ENCODE measurements around the gene MGAT3.

The MGAT3 gene

GRCh38 chr22:39452740-39453040 lies 4.1 kb upstream of the MGAT3 start:
- no peak for DNase-seq (ENCODE audit: low read depth)

- no peak for DNase-seq (ENCODE audit: low read depth)
These were observed 2.9 kb upstream of the MGAT3 start for GRCh38 chr22:39453765-39454378.

- DNase-seq (ENCODE audit: low read depth), result no peak
These were observed 2.4 kb upstream of the MGAT3 start for GRCh38 chr22:39454385-39454871.

DNA sequence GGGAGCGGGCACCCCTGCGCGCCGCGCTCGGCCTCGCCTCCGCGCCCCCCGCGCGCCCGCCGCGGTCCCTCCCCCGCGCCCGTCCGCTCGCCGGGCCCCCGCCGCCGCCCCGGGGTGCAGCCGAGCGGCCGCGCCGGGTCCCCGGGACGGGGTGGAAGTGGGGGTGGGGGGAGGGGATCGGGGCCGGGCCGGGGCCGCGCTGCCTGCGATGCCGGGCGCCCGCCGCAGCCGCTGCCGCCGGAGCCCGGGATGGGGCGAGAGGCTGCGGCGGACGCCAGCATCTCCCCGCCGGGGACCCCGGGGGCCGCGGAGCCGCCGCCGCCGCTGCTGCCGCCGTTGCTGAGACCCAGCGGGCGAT lies 365 bp downstream of the MGAT3 start:
- DNase-seq (ENCODE audit: low read depth), result no peak

DNA sequence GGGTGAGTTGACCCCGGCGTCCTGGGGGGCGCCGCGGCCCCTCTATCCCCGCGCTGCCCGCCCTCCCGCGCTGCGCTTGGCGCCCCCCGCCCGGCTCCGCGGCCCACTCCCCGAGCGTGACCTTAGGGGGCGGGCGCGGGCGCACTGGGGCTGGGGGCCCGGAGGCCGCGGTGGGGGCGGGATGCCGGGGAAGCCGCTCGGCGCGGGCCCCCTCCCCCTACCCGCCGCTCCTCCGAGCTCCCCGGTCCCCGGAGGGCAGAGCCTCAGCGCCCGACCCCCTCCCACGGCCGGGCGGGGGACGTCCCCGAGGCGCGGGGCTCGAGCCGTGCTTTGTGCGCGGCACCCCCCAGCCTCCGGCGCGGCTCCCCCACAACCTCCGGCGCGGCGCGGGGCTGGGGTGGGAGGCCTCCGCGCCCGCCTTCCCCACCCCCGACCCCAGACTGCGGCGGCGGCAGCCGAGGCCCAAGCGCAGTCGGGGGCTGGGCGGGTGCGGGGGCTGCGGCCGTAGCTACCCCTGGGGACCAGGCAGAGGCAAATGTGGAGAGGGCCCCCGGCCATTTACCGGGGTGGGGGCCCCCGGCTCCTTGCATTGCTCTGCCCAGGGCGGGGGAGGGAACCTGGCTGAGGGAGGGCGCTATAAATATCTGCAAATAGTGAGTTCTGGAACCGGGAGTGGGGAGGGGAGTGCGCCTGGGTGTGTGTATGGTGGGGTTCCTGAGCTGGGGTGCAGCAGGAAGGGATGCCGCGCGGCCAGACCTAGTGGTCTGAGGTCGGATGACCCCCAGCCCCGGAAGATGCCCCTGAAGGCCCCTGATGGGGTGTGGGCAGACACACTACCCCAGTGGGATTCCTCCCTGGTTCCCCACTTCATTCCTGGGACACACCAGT lies 988 bp downstream of the MGAT3 start:
- no peak for DNase-seq (ENCODE audit: low read depth)

DNA sequence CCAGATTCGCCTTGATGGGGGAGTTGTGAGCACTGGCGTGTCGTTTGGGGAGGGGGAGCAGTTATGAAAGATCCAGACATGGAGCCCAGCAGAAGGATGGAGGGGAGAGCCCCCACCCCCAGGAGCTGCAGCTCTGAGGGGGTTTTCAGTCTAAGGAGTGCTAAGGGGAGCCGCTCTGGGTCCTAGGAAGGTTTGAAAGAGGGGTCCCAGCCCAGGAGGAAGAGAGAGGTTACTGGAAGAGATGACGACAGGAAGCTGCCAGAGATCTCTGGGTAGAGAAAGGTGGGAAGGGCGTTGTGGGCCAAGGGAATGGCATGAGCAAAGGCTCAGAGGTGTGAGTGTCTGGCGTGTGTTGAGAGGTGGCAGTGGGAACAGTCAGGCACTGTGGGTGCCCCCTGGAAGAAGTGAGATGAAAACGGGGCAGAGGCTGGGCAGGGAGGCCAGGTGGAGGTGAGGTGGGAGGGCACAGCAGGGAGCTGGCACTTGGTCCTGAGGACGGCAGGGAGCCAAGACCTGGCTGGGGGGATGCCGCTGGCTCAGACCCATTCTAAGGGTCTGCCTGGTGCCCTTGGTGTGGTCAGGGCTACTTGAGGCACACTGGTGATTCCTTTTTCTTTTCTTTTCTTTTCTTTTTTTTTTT lies 1.8 kb downstream of the MGAT3 start:
- no peak for DNase-seq (ENCODE audit: low read depth)

DNA sequence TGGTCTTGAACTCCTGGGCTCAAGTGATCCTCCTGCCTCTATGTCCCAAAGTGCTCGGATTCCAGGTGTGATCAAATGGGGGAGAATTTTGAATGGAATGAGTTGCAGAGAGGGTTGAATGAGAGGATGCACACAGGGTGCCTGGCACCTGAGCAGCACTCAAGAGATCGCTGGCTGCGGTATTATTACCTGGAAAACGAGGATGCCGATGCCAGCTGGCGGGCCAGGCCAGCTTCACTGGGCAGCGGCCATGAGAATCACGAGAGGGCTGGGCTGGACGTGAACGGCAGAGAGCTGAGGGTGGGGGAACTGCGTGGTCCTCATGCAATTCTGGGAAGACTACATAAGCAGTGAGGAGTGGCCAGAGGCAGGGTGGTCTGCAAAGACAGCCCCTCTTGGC lies 2.9 kb downstream of the MGAT3 start:
- DNase-seq (ENCODE audit: low read depth), result no peak

- DNase-seq (ENCODE audit: low read depth), result no peak
These were observed 5.8 kb downstream of the MGAT3 start for GRCh38 chr22:39462443-39463221.

- no peak for DNase-seq (ENCODE audit: low read depth)
These were observed 6.5 kb downstream of the MGAT3 start for GRCh38 chr22:39463277-39463676.

GRCh38 chr22:39463931-39464390 lies 7.1 kb downstream of the MGAT3 start:
- no peak for DNase-seq (ENCODE audit: low read depth)

DNA sequence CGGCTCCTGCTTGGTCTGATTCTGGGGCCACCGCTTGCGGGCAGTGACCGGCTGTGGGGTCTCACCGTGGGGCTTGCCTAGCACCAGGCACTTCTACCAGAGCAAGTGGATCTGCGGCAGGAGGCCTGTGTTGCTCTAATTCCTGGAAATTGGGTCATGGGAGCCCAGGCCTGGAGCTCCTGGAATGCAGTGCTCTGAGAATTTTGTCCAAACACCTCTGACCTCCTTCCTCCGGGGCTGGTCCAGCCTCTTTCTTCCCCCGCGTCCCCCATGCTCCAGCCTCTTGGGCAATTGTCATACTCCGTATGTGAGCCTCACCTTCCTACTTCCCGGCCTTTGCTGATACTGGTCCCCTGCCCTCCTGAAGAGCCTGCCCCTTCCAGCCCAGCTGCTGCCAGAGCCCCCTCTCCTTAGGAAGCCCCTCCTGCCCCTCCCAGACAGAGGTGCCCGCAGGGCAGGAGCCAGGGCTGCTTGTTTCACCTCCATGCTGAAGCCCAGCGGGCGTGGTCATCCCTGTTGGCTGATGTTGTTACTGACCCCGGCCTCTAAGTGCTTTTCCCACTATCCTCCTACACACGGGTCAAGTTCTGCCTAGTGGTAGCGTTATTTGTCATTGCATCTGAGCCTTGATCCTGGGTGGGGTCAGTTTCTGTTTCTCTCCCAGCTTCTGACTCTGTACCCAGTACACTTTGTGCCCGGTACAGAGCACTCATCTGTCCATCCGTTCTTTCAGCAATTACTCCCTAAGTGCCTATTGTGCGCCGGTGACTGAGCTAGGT lies 9.6 kb downstream of the MGAT3 start:
- no peak for DNase-seq (ENCODE audit: low read depth)

DNA sequence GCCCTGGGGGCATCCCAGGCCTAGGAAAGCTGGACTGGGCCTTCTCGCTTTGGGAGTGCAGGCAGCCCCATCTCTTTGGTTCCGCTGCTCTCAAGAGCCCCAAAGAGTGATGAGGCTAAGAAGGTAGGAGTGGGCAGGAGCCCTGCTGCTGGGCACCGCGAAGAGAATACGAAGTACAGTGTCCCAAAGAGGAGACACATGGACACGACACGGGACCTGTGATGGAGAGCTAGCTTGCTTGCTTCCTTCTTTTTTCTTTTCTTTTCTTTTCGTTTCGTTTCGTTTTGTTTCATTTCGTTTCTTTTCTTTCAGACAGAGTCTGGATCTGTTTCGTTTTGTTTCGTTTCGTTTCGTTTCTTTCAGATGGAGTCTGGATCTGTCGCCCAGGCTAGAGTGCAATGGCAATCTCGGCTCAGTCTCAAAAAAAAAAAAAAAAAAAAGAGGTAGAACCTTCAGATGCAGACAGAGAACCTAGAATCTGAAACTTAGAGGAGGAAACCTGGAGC lies 10.6 kb downstream of the MGAT3 start:
- DNase-seq (ENCODE audit: low read depth), result no peak

GRCh38 chr22:39468487-39469325 lies 11.9 kb downstream of the MGAT3 start:
- DNase-seq (ENCODE audit: low read depth), result no peak

DNA sequence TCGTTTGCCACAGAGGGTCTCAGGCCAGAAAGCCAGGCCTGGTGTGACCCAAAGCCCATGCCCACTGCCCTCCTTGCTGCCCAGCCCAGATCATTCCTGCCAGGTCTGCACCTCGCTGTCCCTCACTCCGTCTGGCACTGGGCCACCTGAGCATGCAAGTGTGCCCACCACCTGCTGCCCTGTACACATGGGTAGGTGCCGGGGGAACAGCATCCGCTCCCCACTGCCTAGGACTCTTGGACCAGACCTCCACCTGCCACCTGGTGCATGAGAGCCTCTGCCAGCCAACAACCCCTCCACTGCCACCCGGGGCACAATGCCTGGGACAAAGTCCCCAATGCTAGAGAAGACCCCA lies 12.5 kb downstream of the MGAT3 start:
- no peak for DNase-seq (ENCODE audit: low read depth)

- DNase-seq (ENCODE audit: low read depth), result no peak
These were observed 13.1 kb downstream of the MGAT3 start for GRCh38 chr22:39469681-39470450.

GRCh38 chr22:39470451-39471291 lies 13.9 kb downstream of the MGAT3 start:
- DNase-seq (ENCODE audit: low read depth), result no peak

- DNase-seq (ENCODE audit: low read depth), result no peak
These were observed 14.7 kb downstream of the MGAT3 start for GRCh38 chr22:39471381-39472141.
